GM12873 (cell line): ENCODE results near the gene KCNH5.

Experiments
- TF ChIP-seq, protein P1 (sequence below): IDR thresholded peaks from 2 replicates; pipeline ENCODE4 v1.5.1; 2012; ENCODE audit warnings: low read depth, mild to moderate bottlenecking, moderate library complexity, low read length, control low read depth; ENCODE audit not compliant: insufficient read depth; ENCODE audit errors: missing control alignments

The KCNH5 gene

DNA sequence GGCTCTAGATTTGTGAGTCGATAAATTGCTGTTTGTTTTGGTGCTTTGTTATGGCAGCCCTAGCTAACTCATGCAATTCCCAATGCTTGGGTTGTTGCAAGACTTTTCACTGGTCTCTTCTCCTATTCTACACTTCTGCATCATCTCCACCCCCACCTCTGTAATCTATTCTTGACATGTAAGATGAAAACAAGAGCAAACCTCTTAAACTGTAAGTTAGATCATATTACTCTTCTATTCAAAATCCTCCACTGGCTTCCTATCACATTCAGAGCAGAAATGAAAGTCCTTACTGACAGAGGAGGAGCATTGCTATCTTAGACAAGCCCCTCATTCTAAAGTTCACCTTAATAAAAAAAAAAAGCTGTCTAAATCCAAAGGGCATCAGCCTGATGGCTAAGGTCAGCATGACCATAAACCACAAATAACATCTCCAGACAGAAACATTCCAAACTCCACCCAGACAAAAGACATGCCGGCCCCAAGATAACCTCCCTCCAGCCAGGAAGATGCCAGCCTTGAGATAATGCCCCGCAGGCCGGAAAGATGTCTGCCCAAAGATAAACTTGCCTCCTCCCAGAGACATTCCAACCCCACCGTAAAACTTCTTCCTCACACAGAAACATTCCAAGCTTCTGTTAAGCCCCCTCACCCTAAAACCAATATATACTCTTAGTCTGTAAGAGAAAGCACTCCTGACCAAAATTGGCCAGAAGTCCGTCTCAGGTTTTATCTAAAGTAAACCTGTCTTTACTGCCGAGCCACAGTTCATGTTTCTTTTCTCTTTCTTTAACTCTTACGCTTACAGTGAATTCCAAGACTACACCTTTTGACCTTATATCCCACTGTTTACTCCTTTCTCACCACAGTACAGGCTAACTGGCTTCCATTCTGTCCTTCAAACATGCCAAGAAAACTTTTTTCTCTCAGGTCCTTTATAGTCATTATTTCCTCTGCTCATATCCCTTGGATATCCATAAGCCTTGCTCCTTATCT is 308.9 kb downstream of the KCNH5 start:
- TF ChIP-seq, protein P1, sequence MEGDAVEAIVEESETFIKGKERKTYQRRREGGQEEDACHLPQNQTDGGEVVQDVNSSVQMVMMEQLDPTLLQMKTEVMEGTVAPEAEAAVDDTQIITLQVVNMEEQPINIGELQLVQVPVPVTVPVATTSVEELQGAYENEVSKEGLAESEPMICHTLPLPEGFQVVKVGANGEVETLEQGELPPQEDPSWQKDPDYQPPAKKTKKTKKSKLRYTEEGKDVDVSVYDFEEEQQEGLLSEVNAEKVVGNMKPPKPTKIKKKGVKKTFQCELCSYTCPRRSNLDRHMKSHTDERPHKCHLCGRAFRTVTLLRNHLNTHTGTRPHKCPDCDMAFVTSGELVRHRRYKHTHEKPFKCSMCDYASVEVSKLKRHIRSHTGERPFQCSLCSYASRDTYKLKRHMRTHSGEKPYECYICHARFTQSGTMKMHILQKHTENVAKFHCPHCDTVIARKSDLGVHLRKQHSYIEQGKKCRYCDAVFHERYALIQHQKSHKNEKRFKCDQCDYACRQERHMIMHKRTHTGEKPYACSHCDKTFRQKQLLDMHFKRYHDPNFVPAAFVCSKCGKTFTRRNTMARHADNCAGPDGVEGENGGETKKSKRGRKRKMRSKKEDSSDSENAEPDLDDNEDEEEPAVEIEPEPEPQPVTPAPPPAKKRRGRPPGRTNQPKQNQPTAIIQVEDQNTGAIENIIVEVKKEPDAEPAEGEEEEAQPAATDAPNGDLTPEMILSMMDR = no peak

DNA sequence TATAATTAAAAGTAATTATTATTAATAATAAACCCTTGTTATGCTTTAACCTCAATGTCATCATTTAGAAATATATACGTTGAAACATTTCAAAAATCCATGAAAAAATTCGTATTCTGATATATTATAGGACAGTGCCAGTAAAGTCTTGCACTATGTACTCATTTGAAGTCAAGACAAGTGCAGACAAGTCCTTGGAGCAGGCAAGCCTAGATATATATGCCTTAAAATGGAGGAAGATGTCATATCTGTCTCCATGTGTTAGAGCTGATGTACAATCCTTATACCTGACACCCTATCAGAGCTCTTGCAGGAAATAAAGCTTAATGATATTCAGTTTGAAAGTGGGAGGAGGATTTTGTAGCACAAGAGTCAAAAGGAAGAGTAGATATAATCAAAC is 310.4 kb downstream of the KCNH5 start:
- TF ChIP-seq, protein P1 = no peak

GRCh38 chr14:62722406-62722805 is 322.9 kb downstream of the KCNH5 start:
- TF ChIP-seq, protein P1 = no peak

DNA sequence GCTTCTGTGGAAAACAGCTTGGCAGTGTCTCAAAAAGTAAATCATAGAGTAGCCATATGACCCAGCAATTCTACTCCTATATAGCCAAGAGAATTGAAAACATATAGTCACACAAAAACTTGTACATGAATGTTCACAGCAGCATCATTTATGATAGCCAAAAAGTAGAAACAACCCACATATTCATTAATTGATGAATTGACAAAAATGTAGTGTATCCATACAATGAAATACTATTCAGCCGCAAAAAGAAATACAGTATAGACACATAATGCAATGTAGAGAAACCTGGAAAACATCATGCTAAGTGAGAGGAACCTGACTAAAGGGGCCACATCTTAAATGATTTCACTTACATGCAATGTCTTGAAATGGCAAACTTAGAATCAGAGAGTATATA is 326.6 kb downstream of the KCNH5 start:
- TF ChIP-seq, protein P1 = no peak

- TF ChIP-seq, protein P1 = no peak
Observed at GRCh38 chr14:62711351-62712023, 333.8 kb downstream of the KCNH5 start.

GRCh38 chr14:62710811-62711210 is 334.4 kb downstream of the KCNH5 start:
- TF ChIP-seq, protein P1 = no peak

DNA sequence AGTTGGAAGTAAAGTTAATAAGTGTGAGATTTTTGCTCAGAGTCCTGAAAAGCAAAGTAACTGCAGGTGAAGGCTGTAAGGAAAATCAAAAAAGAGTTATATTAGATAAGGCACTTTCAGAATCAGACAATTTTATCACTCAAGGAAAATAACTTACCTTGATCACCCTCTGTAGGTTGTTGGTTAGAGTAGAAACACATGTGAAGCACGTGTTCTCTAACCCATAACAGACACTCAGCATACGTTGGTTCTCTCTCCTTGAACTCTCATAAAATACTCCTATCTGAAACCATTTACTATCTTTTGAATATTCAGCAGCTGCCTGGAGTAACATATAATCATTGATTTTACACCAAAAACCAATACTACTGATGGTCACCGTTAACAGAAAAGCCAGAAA is 335.5 kb downstream of the KCNH5 start:
- TF ChIP-seq, protein P1 = no peak
